Measurements from ENCODE around the gene WNT9A. TPM values are rescaled to one million over a fixed set of nuclear protein-coding genes. Genes with fewer than 3 reads are reported as not detected.

WNT9A gene
- total RNA-seq, 6 donors from 2014 or later, result 4.2 to 15.5 (median 10.9) TPM

DNA sequence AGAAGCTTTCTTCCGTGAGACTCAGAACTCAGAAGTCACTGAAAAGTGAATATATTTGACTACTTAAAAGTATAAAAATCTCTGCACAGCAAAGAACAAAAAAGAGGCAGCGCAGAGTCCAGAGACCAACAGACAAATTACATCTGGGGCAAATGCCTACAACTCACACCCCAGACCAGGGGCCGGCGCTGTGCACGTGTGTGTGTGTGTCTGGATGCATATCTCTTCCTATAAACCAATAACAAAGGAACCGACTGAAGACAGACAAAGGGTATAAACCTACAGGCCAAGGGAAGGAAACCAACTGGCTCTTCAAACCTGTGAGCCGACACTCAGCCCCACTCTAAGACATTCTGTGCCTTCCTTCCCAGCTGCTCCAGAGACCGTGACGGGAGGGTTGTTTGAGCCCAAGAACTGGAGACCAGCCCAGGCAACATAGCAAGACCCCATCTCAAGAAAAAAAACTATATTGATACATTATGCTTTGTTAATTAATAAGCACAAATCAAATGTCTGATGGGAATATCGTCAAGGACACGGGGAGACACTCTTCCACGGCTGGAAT, 18.8 kb downstream of the WNT9A start:
- DNase-seq (no peak), ATAC-seq (ENCODE audit: low FRiP score in 2 of 2) (no peak)
- no peaks in the 10 kb centered on the region for H3K36me3 ChIP-seq
- H3K9me3 ChIP-seq, result no peaks in the 10 kb centered on the region
- WGBS, 2 donors, result 84 to 90% methylated on average over 12 of the region's 12 CpGs
- H3K27me3 ChIP-seq, result no peaks in the 10 kb centered on the region
- no peak overlapping the region for H3K27ac ChIP-seq
- H3K4me3 ChIP-seq, result no peak overlapping the region
- H3K4me1 ChIP-seq, result peaks cover 0 to 5% (median 2%) of the 10 kb centered on the region in 4 donors
- no peak for TF ChIP-seq POLR2A (IDR thresholded peaks at IDR 0.05)
- no peak for TF ChIP-seq EP300 (IDR thresholded peaks at IDR 0.05)

DNA sequence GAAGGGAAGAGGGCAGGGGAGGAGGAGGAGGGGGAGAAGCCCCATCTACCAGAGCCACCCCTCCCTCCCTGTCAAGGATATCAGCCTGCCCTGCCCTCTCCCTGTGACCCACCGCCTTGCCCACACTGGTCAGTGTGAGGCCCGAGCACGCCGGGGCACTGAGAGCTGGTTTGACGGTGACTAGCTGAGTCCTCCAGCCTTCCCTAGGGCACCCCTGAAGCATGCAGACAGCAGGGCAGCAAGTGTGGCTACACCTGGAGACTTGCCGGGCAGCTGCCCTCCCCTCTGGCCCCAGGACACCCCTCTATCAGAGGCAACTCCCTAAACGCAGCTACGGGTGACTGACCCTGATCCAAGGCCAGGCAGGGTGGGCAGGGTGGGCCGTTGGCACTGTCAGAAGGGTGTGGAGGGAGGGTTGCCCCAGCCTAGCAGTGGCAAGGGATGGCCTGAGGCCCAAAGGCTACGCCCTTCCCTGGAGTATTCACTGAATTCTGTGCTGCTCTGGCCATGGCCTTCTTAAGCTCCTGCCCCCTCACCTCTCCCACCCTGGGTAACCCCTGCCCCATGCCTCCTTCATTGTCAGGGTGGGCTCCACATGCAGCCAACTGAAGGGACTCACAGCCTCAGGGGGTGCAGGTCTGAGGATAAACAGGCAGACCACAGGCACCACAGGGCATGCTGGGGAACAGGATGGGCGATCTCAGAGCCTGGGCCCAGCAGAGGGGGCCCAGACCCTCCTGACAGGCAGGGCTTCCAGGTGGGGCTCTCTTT, 19.6 kb downstream of the WNT9A start:
- TF ChIP-seq, protein P1, sequence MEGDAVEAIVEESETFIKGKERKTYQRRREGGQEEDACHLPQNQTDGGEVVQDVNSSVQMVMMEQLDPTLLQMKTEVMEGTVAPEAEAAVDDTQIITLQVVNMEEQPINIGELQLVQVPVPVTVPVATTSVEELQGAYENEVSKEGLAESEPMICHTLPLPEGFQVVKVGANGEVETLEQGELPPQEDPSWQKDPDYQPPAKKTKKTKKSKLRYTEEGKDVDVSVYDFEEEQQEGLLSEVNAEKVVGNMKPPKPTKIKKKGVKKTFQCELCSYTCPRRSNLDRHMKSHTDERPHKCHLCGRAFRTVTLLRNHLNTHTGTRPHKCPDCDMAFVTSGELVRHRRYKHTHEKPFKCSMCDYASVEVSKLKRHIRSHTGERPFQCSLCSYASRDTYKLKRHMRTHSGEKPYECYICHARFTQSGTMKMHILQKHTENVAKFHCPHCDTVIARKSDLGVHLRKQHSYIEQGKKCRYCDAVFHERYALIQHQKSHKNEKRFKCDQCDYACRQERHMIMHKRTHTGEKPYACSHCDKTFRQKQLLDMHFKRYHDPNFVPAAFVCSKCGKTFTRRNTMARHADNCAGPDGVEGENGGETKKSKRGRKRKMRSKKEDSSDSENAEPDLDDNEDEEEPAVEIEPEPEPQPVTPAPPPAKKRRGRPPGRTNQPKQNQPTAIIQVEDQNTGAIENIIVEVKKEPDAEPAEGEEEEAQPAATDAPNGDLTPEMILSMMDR (IDR thresholded peaks at IDR 0.05), result no peak
- no peak for TF ChIP-seq POLR2AphosphoS5 (IDR thresholded peaks at IDR 0.05)
- no peak for TF ChIP-seq EP300 (IDR thresholded peaks at IDR 0.05)
- no peak for TF ChIP-seq POLR2A (IDR thresholded peaks at IDR 0.05)
- 89 to 95% methylated on average over 4 to 11 of the region's 11 CpGs for WGBS, 2 donors
- H3K36me3 ChIP-seq, result no peaks in the 10 kb centered on the region
- no peak overlapping the region for H3K4me3 ChIP-seq
- H3K27me3 ChIP-seq, result no peaks in the 10 kb centered on the region
- ATAC-seq (ENCODE audit: low FRiP score in 2 of 2) (no peak), DNase-seq (no peak)
- H3K4me1 ChIP-seq, result peaks cover 0 to 5% (median 2%) of the 10 kb centered on the region in 4 donors
- no peaks in the 10 kb centered on the region for H3K9me3 ChIP-seq
- no peak overlapping the region for H3K27ac ChIP-seq

DNA sequence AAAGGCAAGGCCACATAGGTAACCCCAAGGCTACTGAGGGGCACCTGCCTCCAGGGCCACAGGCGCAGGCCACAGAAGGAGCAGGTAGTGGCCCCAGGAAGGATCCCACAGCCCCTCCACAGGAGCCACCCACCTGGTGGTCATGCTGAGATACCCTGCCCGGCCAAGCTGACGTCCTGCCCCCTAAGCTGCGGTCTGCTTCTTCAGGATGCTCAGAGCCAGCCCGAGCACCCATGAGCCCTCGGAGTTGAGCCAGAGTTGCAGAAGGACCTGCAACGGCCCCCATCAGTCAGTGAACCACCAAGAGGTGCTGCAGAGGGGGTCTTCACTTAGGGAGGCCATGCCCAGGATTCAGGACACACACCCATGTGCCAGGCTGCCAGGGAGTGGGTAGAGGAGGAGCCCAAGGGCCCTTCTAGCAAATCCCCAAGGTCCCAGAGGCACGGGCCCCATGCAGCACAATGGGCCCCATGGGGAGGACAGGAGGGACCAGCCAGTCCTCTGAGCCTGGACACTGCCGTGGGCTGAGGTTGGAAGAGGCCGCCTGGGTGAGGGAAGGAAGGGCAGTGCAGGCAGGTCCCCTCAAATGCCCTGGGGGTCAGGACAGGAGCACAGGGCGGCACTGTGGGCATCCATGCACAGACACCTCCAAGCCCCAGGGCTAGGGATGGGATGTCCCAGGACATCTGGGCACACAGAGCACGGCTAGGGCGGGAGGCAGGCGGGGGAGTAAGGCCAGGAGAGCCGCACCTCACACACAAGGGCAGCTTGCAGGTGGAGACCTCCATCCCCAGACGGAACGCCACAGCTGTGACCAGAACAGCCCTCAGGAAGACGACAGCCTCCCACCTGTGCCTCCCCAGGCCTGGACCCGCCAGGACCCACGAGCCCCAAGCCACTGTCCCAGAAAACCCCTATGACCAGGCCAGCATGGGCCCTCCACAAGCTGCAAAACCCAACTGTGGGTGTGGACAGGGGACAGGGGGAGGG, 20.5 kb downstream of the WNT9A start:
- Histone ChIP-seq H3K27ac (no peak overlapping the region), H3K27me3 (no peaks in the 10 kb centered on the region), H3K36me3 (no peaks in the 10 kb centered on the region), H3K4me1 (peaks cover 0 to 5% (median 2%) of the 10 kb centered on the region in 4 donors), H3K9me3 (no peaks in the 10 kb centered on the region), H3K4me3 (no peak overlapping the region)
- ATAC-seq (ENCODE audit: low FRiP score in 2 of 2) (no peak), DNase-seq (no peak)
- TF ChIP-seq POLR2AphosphoS5 (IDR thresholded peaks at IDR 0.05), result no peak
- no peak for TF ChIP-seq POLR2A (IDR thresholded peaks at IDR 0.05)
- TF ChIP-seq EP300 (IDR thresholded peaks at IDR 0.05), result no peak
- TF ChIP-seq, protein P1 (IDR thresholded peaks at IDR 0.05), result no peak
- WGBS, 2 donors, result 86 to 95% methylated on average over 2 to 19 of the region's 20 CpGs

DNA sequence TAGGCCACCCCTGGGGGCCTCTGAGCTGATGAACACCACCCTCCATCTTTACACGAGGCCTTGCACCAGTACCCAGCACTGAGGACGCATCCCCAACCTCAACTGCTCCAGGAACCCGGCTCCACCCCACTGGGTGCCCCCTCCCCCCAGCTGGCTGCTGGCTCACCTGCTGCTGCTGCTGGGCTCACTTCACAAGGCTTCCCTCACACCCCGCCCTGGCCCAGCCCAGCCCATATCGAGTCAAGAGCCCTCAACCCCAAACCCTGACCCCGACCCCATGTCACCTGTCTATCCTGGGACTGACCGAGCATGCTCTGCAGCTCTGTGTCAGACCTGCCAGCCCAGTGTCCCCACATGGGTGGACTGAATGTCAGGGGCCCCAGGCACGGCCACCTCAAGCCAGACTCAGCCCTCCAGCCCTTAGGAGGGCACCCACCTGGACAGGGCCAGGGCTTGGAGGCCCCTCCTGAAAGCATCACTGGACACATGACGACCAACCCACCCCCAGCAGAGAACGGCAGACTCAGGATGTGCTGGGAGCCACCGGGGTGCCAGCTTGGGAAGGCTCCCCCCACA, 21.4 kb downstream of the WNT9A start:
- WGBS, 2 donors, result 78 to 84% methylated on average over 8 to 11 of the region's 11 CpGs
- H3K27me3 ChIP-seq, result no peaks in the 10 kb centered on the region
- no peaks in the 10 kb centered on the region for H3K9me3 ChIP-seq
- H3K4me3 ChIP-seq, result no peak overlapping the region
- no peak for DNase-seq
- no peak for TF ChIP-seq EP300 (IDR thresholded peaks at IDR 0.05)
- TF ChIP-seq POLR2AphosphoS5 (IDR thresholded peaks at IDR 0.05), result no peak
- TF ChIP-seq, protein P1 (IDR thresholded peaks at IDR 0.05), result no peak
- no peak for TF ChIP-seq POLR2A (IDR thresholded peaks at IDR 0.05)
- ATAC-seq (ENCODE audit: low FRiP score in 2 of 2), result no peak
- peaks cover 0 to 3% (median under 1%) of the 10 kb centered on the region in 4 donors for H3K36me3 ChIP-seq
- peaks cover 0 to 5% (median 2%) of the 10 kb centered on the region in 4 donors for H3K4me1 ChIP-seq
- H3K27ac ChIP-seq, result no peak overlapping the region

Measured in upper lobe of left lung (tissue), 6 donors.